Type B pancreatic cell (in vitro differentiated cells): ENCODE results near the gene RSPO4. TPM values are rescaled to one million over a fixed set of nuclear protein-coding genes. Genes with fewer than 3 reads are reported as not detected.

Experiments used
- DNase-seq: peaks from one replicate; pipeline ENCODE4 v3.0.0; 2021; ENCODE audit warnings: mixed read lengths; ENCODE audit not compliant: unreplicated experiment; ENCODE audit errors: extremely low spot score
- H3K27ac Mint-ChIP-seq: 2 replicates; pipeline ENCODE4 v1.8.0; 2021; ENCODE audit warnings: mild to moderate bottlenecking, mixed read lengths
- H3K27me3 Mint-ChIP-seq: 2 replicates; pipeline ENCODE4 v1.8.0; 2021; ENCODE audit warnings: mixed read lengths
- H3K36me3 Mint-ChIP-seq: 2 replicates; pipeline ENCODE4 v1.8.0; 2021; ENCODE audit warnings: mixed read lengths
- H3K4me1 Mint-ChIP-seq: one replicate; pipeline ENCODE4 v1.8.0; 2021; ENCODE audit warnings: mixed read lengths; ENCODE audit not compliant: unreplicated experiment
- H3K4me3 Mint-ChIP-seq: 2 replicates; pipeline ENCODE4 v1.8.0; 2021; ENCODE audit warnings: mild to moderate bottlenecking, mixed read lengths
- H3K9me3 Mint-ChIP-seq: 2 replicates; pipeline ENCODE4 v1.8.0; 2021; ENCODE audit warnings: mixed read lengths
- total RNA-seq: library from RNA; stranded (reverse); gene quantifications from 2 replicates; pipeline ENCODE4 v1.2.1, GENCODE V29; 2021; ENCODE audit warnings: low replicate concordance
- TF ChIP-seq, protein P1 (sequence below): fragments of 200-600 bp; sonication (generic); conservative IDR thresholded peaks from 2 replicates; pipeline ENCODE4 v1.5.0; 2021; ENCODE audit warnings: antibody characterized with exemption, mild to moderate bottlenecking

The RSPO4 gene
- total RNA-seq, 1 donor from 2014 or later: 2.4 TPM

GRCh38 chr20:1022871-1023270 lies 20.8 kb upstream of the RSPO4 start:
- Mint-ChIP-seq H3K4me1 (no peaks in the 10 kb centered on the region), H3K27me3 (peaks cover 11% of the 10 kb centered on the region), H3K9me3 (no peaks in the 10 kb centered on the region), H3K36me3 (no peaks in the 10 kb centered on the region), H3K27ac (no peak overlapping the region), H3K4me3 (no peak overlapping the region)
- no peak for DNase-seq
- TF ChIP-seq, protein P1, sequence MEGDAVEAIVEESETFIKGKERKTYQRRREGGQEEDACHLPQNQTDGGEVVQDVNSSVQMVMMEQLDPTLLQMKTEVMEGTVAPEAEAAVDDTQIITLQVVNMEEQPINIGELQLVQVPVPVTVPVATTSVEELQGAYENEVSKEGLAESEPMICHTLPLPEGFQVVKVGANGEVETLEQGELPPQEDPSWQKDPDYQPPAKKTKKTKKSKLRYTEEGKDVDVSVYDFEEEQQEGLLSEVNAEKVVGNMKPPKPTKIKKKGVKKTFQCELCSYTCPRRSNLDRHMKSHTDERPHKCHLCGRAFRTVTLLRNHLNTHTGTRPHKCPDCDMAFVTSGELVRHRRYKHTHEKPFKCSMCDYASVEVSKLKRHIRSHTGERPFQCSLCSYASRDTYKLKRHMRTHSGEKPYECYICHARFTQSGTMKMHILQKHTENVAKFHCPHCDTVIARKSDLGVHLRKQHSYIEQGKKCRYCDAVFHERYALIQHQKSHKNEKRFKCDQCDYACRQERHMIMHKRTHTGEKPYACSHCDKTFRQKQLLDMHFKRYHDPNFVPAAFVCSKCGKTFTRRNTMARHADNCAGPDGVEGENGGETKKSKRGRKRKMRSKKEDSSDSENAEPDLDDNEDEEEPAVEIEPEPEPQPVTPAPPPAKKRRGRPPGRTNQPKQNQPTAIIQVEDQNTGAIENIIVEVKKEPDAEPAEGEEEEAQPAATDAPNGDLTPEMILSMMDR: no peak

- H3K4me3 Mint-ChIP-seq: no peak overlapping the region
- peaks cover 3% of the 10 kb centered on the region for H3K9me3 Mint-ChIP-seq
- H3K4me1 Mint-ChIP-seq: no peaks in the 10 kb centered on the region
- DNase-seq: no peak
- peaks cover 14% of the 10 kb centered on the region for H3K27me3 Mint-ChIP-seq
- no peaks in the 10 kb centered on the region for H3K36me3 Mint-ChIP-seq
- no peak overlapping the region for H3K27ac Mint-ChIP-seq
- TF ChIP-seq, protein P1: no peak
Measured at GRCh38 chr20:1020614-1021013, 18.5 kb upstream of the RSPO4 start.

- DNase-seq: no peak
- TF ChIP-seq, protein P1: no peak
- H3K27me3 Mint-ChIP-seq: peaks cover 20% of the 10 kb centered on the region
- H3K36me3 Mint-ChIP-seq: no peaks in the 10 kb centered on the region
- no peak overlapping the region for H3K27ac Mint-ChIP-seq
- no peaks in the 10 kb centered on the region for H3K4me1 Mint-ChIP-seq
- no peak overlapping the region for H3K4me3 Mint-ChIP-seq
- peaks cover 4% of the 10 kb centered on the region for H3K9me3 Mint-ChIP-seq
Measured at GRCh38 chr20:1019344-1019743, 17.2 kb upstream of the RSPO4 start.

- H3K4me3 Mint-ChIP-seq: no peak overlapping the region
- no peaks in the 10 kb centered on the region for H3K36me3 Mint-ChIP-seq
- TF ChIP-seq, protein P1: no peak
- H3K27me3 Mint-ChIP-seq: peaks cover 24% of the 10 kb centered on the region
- peaks cover 4% of the 10 kb centered on the region for H3K9me3 Mint-ChIP-seq
- DNase-seq: no peak
- no peak overlapping the region for H3K27ac Mint-ChIP-seq
- no peaks in the 10 kb centered on the region for H3K4me1 Mint-ChIP-seq
Measured at GRCh38 chr20:1017677-1018076, 15.6 kb upstream of the RSPO4 start.

- Mint-ChIP-seq H3K36me3 (no peaks in the 10 kb centered on the region), H3K4me1 (no peaks in the 10 kb centered on the region), H3K4me3 (no peak overlapping the region), H3K27me3 (peaks cover 25% of the 10 kb centered on the region), H3K9me3 (peaks cover 4% of the 10 kb centered on the region), H3K27ac (no peak overlapping the region)
- DNase-seq: no peak
- TF ChIP-seq, protein P1: no peak
Measured at GRCh38 chr20:1015181-1015580, 13.1 kb upstream of the RSPO4 start.

- TF ChIP-seq, protein P1: no peak
- H3K27me3 Mint-ChIP-seq: peaks cover 23% of the 10 kb centered on the region
- H3K27ac Mint-ChIP-seq: no peak overlapping the region
- H3K9me3 Mint-ChIP-seq: peaks cover 4% of the 10 kb centered on the region
- H3K4me1 Mint-ChIP-seq: no peaks in the 10 kb centered on the region
- H3K4me3 Mint-ChIP-seq: no peak overlapping the region
- no peaks in the 10 kb centered on the region for H3K36me3 Mint-ChIP-seq
- DNase-seq: no peak
Measured at GRCh38 chr20:1014471-1014870, 12.4 kb upstream of the RSPO4 start.
